Ovary (tissue), 9 donors: Measurements from ENCODE around the gene CTNNA1. TPM values are rescaled to one million over a fixed set of nuclear protein-coding genes. Genes with fewer than 3 reads are reported as not detected.

ENCODE experiments used
- DNase-seq, 5 donors: peaks; one replicate each; pipeline ENCODE4 v3.0.0-alpha.2; 2019 to 2020
- H3K27ac ChIP-seq, 2 donors: fragments of 200-600 bp; one replicate each; pipeline versions ENCODE4 v1.5.1 to v1.8.0; 2019 to 2022
- H3K27me3 ChIP-seq: fragments of 200-600 bp; one replicate; pipeline ENCODE4 v1.8.0; 2022
- H3K36me3 ChIP-seq: fragments of 200-600 bp; sonication (generic); one replicate; pipeline ENCODE4 v1.5.1; 2019
- H3K4me1 ChIP-seq: one replicate; pipeline ENCODE4 v1.8.1; 2013; ENCODE audit warnings: mild to moderate bottlenecking, moderate library complexity; ENCODE audit not compliant: insufficient read depth
- H3K4me3 ChIP-seq: fragments of 200-600 bp; sonication (generic); one replicate; pipeline ENCODE4 v1.5.1; 2017
- H3K9me3 ChIP-seq, 2 donors: fragments of 200-600 bp in 1 of 2; sonication (generic) in 1 of 2; one replicate each; pipeline versions ENCODE4 v1.5.1 to v1.8.1; 2013 to 2019; ENCODE audit warnings: mild to moderate bottlenecking in 1 of 2, moderate library complexity in 1 of 2
- EP300 ChIP-seq: sonication (generic); formaldehyde crosslinking; IDR thresholded peaks from one replicate; pipeline ENCODE4 v1.6.1; 2017; ENCODE audit warnings: antibody characterized with exemption
- POLR2A ChIP-seq: fragments of 450-650 bp; IDR thresholded peaks from one replicate; pipeline ENCODE4 v1.6.1; 2017; ENCODE audit warnings: antibody characterized with exemption, mild to moderate bottlenecking, moderate library complexity
- WGBS, 3 donors: extraction: QIAGEN DNeasy Blood & Tissue Kit in 1 of 3; methylation state at CpG; one replicate each; pipeline versions ENCODE4 v1.1.5 to v1.1.7; 2013 to 2017; 5-methylcytosine and 5-hydroxymethylcytosine counted together
- intact Hi-C, 4 donors: fragments of 100-400 bp; cut with DNase I; formaldehyde crosslinking; loops; one replicate each; pipeline versions ENCODE4 v1.11.0 to v1.15.1; 2022 to 2023
- polyA plus RNA-seq, 2 donors: library from polyadenylated mRNA; stranded (reverse); fragments of 200-250 nt in 1 of 2; fragments of 350-450 nt in 1 of 2; fragmentation: Illumina TruSeq in 1 of 2; extraction: RNeasy Lipid Tissue Mini Kit (QIAGEN cat#74804) in 1 of 2; gene quantifications; one replicate each; pipeline ENCODE4 v1.2.3, GENCODE V29; 2013 to 2014
- total RNA-seq, 7 donors: library from RNA; depleted of rRNA in 2 of 7; stranded (reverse); fragments of >200 nt in 2 of 7; fragmentation: NEBNext Ultra II Directional in 3 of 7; extraction: Animal tissue kit (Norgen Biotek cat#: 25700) in 3 of 7; gene quantifications; one replicate each; pipeline versions ENCODE4 v1.1.0 to v1.2.4, GENCODE V29; 2016 to 2023
- TF ChIP-seq, protein P1 (sequence below), 3 donors: fragments of 450-650 bp in 2 of 3; fragments of 200-600 bp in 1 of 3; IDR thresholded peaks; one replicate each; pipeline versions ENCODE4 v1.5.1 to v1.8.0; 2016 to 2022; ENCODE audit warnings: antibody characterized with exemption in 3 of 3, mild to moderate bottlenecking in 1 of 3
- donor health status: DM: no; HTN: no; CAD: no; lungs with moderate emphysema.
- donor health status: DM: no; HTN: no; CAD: no.
- donor health status: Bipolar disorder and iron deficiency.
- donor health status: DM: yes; HTN: yes; CAD: no.
- donor health status: DM: no; HTN: no; CAD: no.
- donor health status: DM: yes; HTN: yes; CAD: no.

Gene CTNNA1
- total and polyA plus RNA-seq, 9 donors: 125 to 306 (median 230) TPM

- no peak for DNase-seq
- H3K27ac ChIP-seq: no peak overlapping the region
- no peaks in the 10 kb centered on the region for H3K36me3 ChIP-seq
- intact Hi-C loops: no loop called here
- 95 to 99% (median 95%) methylated on average over 2 of the region's 2 CpGs for WGBS, 3 donors
- no peak for TF ChIP-seq EP300
- no peak for TF ChIP-seq POLR2A
- TF ChIP-seq, protein P1, sequence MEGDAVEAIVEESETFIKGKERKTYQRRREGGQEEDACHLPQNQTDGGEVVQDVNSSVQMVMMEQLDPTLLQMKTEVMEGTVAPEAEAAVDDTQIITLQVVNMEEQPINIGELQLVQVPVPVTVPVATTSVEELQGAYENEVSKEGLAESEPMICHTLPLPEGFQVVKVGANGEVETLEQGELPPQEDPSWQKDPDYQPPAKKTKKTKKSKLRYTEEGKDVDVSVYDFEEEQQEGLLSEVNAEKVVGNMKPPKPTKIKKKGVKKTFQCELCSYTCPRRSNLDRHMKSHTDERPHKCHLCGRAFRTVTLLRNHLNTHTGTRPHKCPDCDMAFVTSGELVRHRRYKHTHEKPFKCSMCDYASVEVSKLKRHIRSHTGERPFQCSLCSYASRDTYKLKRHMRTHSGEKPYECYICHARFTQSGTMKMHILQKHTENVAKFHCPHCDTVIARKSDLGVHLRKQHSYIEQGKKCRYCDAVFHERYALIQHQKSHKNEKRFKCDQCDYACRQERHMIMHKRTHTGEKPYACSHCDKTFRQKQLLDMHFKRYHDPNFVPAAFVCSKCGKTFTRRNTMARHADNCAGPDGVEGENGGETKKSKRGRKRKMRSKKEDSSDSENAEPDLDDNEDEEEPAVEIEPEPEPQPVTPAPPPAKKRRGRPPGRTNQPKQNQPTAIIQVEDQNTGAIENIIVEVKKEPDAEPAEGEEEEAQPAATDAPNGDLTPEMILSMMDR (IDR thresholded peaks at IDR 0.05): no peak
- H3K27me3 ChIP-seq: no peaks in the 10 kb centered on the region
- no peaks in the 10 kb centered on the region for H3K4me1 ChIP-seq
- H3K4me3 ChIP-seq: no peak overlapping the region
- H3K9me3 ChIP-seq: no peaks in the 10 kb centered on the region
Measured at GRCh38 chr5:138922494-138922893, 169.3 kb downstream of the CTNNA1 start.

DNA sequence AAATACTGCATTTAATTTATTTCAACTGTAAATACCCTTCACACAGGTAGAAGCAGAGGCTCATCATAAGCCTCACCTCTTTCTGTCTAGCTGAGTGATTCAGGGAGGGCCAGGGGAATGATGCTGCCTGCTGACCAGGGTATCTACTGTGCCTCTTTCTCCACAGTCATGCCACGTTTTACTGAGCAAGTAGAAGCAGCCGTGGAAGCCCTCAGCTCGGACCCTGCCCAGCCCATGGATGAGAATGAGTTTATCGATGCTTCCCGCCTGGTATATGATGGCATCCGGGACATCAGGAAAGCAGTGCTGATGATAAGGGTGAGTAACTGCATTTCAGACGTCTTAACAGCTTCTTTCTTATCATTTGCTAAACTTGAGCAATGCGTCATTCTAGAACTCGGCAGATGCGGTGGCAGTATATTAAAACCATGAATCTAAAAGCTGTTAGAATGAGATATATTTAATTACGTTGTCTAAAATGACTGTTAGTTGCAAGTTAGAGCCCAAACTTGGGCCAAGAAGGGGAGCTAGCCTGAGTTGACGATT, 171.9 kb downstream of the CTNNA1 start:
- intact Hi-C loops: no loop called here
- 86 to 88% (median 88%) methylated on average over 12 of the region's 12 CpGs for WGBS, 3 donors
- no peaks in the 10 kb centered on the region for H3K36me3 ChIP-seq

GRCh38 chr5:138926257-138926656, 173.0 kb downstream of the CTNNA1 start:
- Histone ChIP-seq H3K4me1 (peaks cover 5% of the 10 kb centered on the region), H3K4me3 (no peak overlapping the region), H3K9me3 (no peaks in the 10 kb centered on the region), H3K27ac (no peak overlapping the region), H3K27me3 (no peaks in the 10 kb centered on the region), H3K36me3 (no peaks in the 10 kb centered on the region)
- TF ChIP-seq POLR2A (no peak), EP300 (no peak)
- TF ChIP-seq, protein P1 (IDR thresholded peaks at IDR 0.05): no peak
- intact Hi-C loops: no loop called here
- DNase-seq: no peak
- 95 to 97% (median 96%) methylated on average over 11 of the region's 11 CpGs for WGBS, 3 donors

More for the DNA sequence above, 171.9 kb downstream of the CTNNA1 start:
- TF ChIP-seq POLR2A (no peak), EP300 (no peak)
- TF ChIP-seq, protein P1 (IDR thresholded peaks at IDR 0.05): no peak
- Histone ChIP-seq H3K4me1 (peaks cover 5% of the 10 kb centered on the region), H3K27me3 (no peaks in the 10 kb centered on the region), H3K4me3 (no peak overlapping the region), H3K27ac (no peak overlapping the region), H3K9me3 (no peaks in the 10 kb centered on the region)
- no peak for DNase-seq

- Histone ChIP-seq H3K36me3 (no peaks in the 10 kb centered on the region), H3K4me1 (peaks cover 5% of the 10 kb centered on the region), H3K4me3 (no peak overlapping the region), H3K27me3 (no peaks in the 10 kb centered on the region), H3K9me3 (no peaks in the 10 kb centered on the region), H3K27ac (no peak overlapping the region)
- WGBS, 3 donors: 89 to 90% (median 90%) methylated on average over 16 of the region's 16 CpGs
- DNase-seq: no peak
- no peak for TF ChIP-seq POLR2A
- TF ChIP-seq EP300: no peak
- TF ChIP-seq, protein P1 (IDR thresholded peaks at IDR 0.05): no peak
- intact Hi-C loops: no loop called here
Measured at GRCh38 chr5:138926688-138927448, 173.6 kb downstream of the CTNNA1 start.
